C4-2B (cell line): ENCODE results near the gene KIF19.
"Not testable (repeated sequence)": the region's sequence is repeated elsewhere in the genome, so short reads cannot be mapped to it uniquely, and the experiment has no call there.

Experiments used
- H3K27ac ChIP-seq: fragments of 450-650 bp; 2 replicates; pipeline ENCODE4 v1.5.1; 2017
- ZFX ChIP-seq: fragments of 450-650 bp; IDR thresholded peaks from 2 replicates; pipeline ENCODE4 v1.6.1; 2017
- TF ChIP-seq, protein P1 (sequence below): fragments of 450-650 bp; conservative IDR thresholded peaks from 2 replicates; pipeline ENCODE4 v1.5.1; 2017; ENCODE audit warnings: mild to moderate bottlenecking

The KIF19 gene

DNA sequence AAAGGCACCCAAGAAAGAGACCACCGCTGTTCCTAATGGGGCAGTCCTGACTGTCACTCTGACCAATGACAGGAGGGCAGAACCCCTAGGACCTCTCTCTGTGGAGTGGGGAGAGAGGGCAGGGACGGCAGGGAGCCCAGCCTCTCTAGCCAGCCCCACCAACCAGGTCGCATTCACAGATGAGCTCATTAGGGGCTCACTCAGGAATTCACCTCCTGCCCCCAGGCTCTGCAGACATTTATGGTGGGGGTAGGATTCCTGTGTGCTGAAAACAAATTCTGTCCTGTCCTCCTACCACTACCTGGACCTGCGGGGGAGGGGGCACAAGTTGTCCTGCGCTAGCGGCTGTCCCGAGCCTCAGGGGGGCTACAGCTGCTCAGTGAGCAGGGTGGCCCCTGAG, 78.2 kb downstream of the KIF19 start:
- TF ChIP-seq, protein P1, sequence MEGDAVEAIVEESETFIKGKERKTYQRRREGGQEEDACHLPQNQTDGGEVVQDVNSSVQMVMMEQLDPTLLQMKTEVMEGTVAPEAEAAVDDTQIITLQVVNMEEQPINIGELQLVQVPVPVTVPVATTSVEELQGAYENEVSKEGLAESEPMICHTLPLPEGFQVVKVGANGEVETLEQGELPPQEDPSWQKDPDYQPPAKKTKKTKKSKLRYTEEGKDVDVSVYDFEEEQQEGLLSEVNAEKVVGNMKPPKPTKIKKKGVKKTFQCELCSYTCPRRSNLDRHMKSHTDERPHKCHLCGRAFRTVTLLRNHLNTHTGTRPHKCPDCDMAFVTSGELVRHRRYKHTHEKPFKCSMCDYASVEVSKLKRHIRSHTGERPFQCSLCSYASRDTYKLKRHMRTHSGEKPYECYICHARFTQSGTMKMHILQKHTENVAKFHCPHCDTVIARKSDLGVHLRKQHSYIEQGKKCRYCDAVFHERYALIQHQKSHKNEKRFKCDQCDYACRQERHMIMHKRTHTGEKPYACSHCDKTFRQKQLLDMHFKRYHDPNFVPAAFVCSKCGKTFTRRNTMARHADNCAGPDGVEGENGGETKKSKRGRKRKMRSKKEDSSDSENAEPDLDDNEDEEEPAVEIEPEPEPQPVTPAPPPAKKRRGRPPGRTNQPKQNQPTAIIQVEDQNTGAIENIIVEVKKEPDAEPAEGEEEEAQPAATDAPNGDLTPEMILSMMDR, result no peak
- no peak for TF ChIP-seq ZFX
- no peak overlapping the region for H3K27ac ChIP-seq

DNA sequence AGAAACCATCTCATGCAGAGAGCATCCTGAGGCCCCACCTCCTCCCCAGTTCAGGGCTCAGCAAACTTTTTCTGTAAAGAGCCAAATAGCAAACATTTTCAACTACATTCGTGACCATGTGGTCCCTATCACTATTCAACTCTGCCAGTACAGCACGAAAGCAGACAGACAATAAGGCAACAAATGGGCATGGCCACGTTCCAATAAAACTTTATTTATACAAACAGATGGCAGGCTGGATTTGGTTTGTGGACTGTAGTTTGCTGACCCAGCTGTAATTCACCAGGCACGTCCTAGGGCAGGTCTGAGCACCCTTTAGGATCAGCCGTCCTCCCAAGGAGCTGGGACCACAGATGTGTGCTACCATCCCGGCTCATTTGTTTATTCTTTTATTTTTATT, 78.8 kb downstream of the KIF19 start:
- TF ChIP-seq, protein P1, result no peak
- no peak for TF ChIP-seq ZFX
- H3K27ac ChIP-seq, result no peak overlapping the region

DNA sequence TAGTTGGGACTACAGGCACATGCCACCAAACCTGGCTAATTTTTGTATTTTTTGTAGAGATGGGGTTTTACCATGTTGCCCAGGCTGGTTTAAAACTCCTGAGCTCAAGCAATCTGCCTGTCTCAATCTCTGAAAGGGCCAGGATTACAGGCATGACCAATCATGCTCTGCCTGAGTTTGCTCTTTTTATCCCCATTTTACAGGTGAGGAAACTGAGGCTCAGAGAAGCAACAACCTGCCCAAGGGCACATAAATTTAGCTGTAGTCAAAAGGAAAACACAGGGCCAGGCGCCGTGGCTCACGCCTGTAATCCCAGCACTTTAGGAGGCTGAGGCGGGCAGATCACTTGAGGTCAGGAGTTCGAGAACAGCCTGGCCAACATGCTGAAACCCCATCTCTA, 79.3 kb downstream of the KIF19 start:
- H3K27ac ChIP-seq, result not testable (repeated sequence)
